Activated naive CD4-positive, alpha-beta T cell treated with anti-CD3 and anti-CD28 coated beads for 36 hours (primary cell): ENCODE results near the gene GPR37. TPM values are rescaled to one million over a fixed set of nuclear protein-coding genes. Genes with fewer than 3 reads are reported as not detected.

Experiments used
- CTCF ChIA-PET: fragments of 350-600 bp; sonication (Branson Sonifier 250); formaldehyde crosslinking; loops from one replicate; lab custom pipeline; 2021; ENCODE audit warnings: antibody characterized with exemption; lab: Charles Lee
- DNase-seq: peaks from one replicate; pipeline ENCODE4 v3.0.0-alpha.2; 2020
- H3K27ac Mint-ChIP-seq: one replicate; pipeline ENCODE4 v1.8.0; 2021; ENCODE audit warnings: mild to moderate bottlenecking, mixed read lengths
- H3K27me3 Mint-ChIP-seq: one replicate; pipeline ENCODE4 v1.8.0; 2021; ENCODE audit warnings: low read depth, mixed read lengths
- H3K36me3 Mint-ChIP-seq: one replicate; pipeline ENCODE4 v1.8.0; 2021; ENCODE audit warnings: low read depth, mixed read lengths
- H3K4me1 Mint-ChIP-seq: one replicate; pipeline ENCODE4 v1.8.0; 2021; ENCODE audit warnings: low read depth, mixed read lengths
- H3K4me3 Mint-ChIP-seq: one replicate; pipeline ENCODE4 v1.8.0; 2021; ENCODE audit warnings: mild to moderate bottlenecking, moderate library complexity, mixed read lengths
- H3K9me3 Mint-ChIP-seq: one replicate; pipeline ENCODE4 v1.8.0; 2021; ENCODE audit warnings: mixed read lengths
- intact Hi-C: fragments of 100-400 bp; cut with micrococcal nuclease; formaldehyde crosslinking; loops from one replicate; pipeline ENCODE4 v1.15.1; 2023
- total RNA-seq, 2 experiments: library from RNA; stranded (reverse); gene quantifications; one replicate each; pipeline ENCODE4 v1.2.3, GENCODE V29; 2021

Gene GPR37
- not detected for total RNA-seq

GRCh38 chr7:124765401-124766352 lies at the start of gene GPR37:
GPR37 (minus strand) TSS chr7:124765792; CDS start chr7:124764976, 816 bp downstream.
- Mint-ChIP-seq H3K4me1 (peaks cover 15% of the 10 kb centered on the region), H3K27me3 (peaks cover 53% of the 10 kb centered on the region), H3K27ac (no peak within 1 kb of the TSS), H3K36me3 (no peaks in the 10 kb centered on the region), H3K4me3 (peak within 1 kb of the TSS; percentile 72), H3K9me3 (no peaks in the 10 kb centered on the region)
- peak; percentile 54 for DNase-seq
- intact Hi-C loops: loop anchor here (5.0 kb wide), 1 partner anchor 978 kb away; no protein-coding TSS in a partner anchor
- CTCF ChIA-PET: interaction anchor here (0.5 kb wide), 1 partner anchor 72 kb away, joined by 4 read pairs; no protein-coding TSS in a partner anchor

- Mint-ChIP-seq H3K4me3 (no peak overlapping the region), H3K4me1 (no peaks in the 10 kb centered on the region), H3K27ac (no peak overlapping the region), H3K36me3 (no peaks in the 10 kb centered on the region), H3K27me3 (peaks cover 23% of the 10 kb centered on the region), H3K9me3 (no peaks in the 10 kb centered on the region)
- intact Hi-C loops: no loop called here
- no peak for DNase-seq
- CTCF ChIA-PET: no interaction called here
Observed at GRCh38 chr7:124813994-124814798, 48.6 kb upstream of the GPR37 start.

DNA sequence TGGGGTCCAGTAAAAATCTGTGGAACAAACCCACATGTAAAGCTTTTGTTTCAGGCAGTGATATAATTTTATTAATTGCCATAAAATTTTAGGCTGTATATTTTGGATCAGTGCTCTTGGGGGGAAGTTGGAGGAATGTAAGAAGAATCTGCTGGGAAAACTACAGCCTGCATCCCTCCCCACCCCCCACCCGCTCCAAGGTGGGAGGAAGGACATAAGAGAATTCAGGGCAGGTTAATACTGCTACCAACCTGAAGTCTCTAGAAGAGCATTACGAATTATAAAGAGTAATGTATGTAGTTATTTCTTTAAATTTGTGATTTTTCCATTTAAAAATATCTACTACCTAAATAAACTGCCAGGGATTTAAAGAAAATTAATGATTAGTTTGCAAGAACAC lies 47.2 kb upstream of the GPR37 start:
- no peaks in the 10 kb centered on the region for H3K36me3 Mint-ChIP-seq
- peaks cover 25% of the 10 kb centered on the region for H3K27me3 Mint-ChIP-seq
- H3K9me3 Mint-ChIP-seq: no peaks in the 10 kb centered on the region
- no peak for DNase-seq
- CTCF ChIA-PET: no interaction called here
- no peak overlapping the region for H3K27ac Mint-ChIP-seq
- H3K4me1 Mint-ChIP-seq: no peaks in the 10 kb centered on the region
- intact Hi-C loops: no loop called here
- H3K4me3 Mint-ChIP-seq: no peak overlapping the region

DNA sequence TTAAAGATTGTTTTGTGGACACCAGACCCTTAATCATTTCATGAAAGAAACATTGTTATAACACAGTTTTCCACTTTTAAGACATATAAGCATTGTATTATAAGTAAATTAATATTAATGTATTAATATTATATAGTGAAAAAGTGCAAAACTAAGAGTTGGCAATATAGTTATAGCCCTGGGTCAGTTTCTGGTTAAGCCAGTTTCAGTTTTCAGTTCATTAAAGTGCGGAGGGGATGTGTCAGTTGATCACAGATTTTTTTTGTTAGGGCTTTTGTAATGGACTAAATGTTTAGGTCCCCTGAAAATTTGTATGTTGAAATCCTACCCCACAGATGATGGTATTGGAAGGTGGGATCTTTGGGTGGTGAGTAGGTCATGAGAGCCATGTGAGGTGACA lies 45.7 kb upstream of the GPR37 start:
- H3K27ac Mint-ChIP-seq: no peak overlapping the region

DNA sequence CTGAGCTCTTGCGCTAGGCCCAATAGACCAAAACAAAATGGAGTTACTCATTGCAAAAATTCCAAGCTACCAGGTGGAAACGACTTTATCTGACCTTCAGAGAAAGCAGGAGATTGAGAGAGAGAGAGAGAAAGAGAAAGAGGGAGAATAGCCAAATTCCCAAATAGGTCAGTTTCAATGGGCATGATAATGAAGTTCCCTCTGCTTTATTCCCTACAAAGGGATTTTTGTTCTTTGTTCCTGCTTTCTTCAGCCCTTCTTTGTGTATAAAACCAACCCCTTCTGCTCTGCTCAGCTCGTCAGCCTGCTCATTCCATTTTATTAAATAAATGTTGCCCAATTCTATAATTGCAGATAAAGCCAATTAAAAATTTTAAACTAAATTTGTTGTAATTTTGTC lies 45.0 kb upstream of the GPR37 start:
- no peak for DNase-seq
- H3K9me3 Mint-ChIP-seq: no peaks in the 10 kb centered on the region
- H3K36me3 Mint-ChIP-seq: no peaks in the 10 kb centered on the region
- peaks cover 23% of the 10 kb centered on the region for H3K27me3 Mint-ChIP-seq
- intact Hi-C loops: no loop called here
- no peak overlapping the region for H3K27ac Mint-ChIP-seq
- CTCF ChIA-PET: interaction anchor here (0.6 kb wide), 1 partner anchor 1128 kb away, joined by 3 read pairs; no protein-coding TSS in a partner anchor
- no peaks in the 10 kb centered on the region for H3K4me1 Mint-ChIP-seq
- H3K4me3 Mint-ChIP-seq: no peak overlapping the region

More for the DNA sequence above, 45.7 kb upstream of the GPR37 start:
- no peak for DNase-seq
- intact Hi-C loops: no loop called here
- H3K4me3 Mint-ChIP-seq: no peak overlapping the region
- peaks cover 23% of the 10 kb centered on the region for H3K27me3 Mint-ChIP-seq
- no peaks in the 10 kb centered on the region for H3K36me3 Mint-ChIP-seq
- no peaks in the 10 kb centered on the region for H3K4me1 Mint-ChIP-seq
- CTCF ChIA-PET: no interaction called here
- H3K9me3 Mint-ChIP-seq: no peaks in the 10 kb centered on the region

DNA sequence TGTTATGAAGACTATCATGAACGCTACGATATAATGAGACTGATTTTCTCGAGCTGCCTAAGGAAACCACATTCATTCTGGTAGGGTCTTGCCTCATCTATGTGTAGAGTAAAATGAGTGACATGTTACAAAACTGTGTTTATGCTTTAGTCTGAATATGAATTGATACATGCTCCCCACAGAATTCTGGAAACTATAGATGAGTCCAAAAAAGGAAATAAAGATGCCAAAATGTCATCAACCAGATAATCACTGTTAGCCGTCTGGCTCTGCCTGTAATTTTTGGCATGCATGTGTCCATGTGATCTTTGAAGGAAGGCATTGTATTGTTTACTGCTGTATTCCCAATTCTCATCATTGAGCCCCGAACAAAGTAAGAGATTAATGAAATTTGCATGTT lies 42.6 kb upstream of the GPR37 start:
- no peaks in the 10 kb centered on the region for H3K4me1 Mint-ChIP-seq
- CTCF ChIA-PET: no interaction called here
- no peak overlapping the region for H3K4me3 Mint-ChIP-seq
- peaks cover 10% of the 10 kb centered on the region for H3K27me3 Mint-ChIP-seq
- intact Hi-C loops: no loop called here
- H3K27ac Mint-ChIP-seq: no peak overlapping the region
- H3K9me3 Mint-ChIP-seq: no peaks in the 10 kb centered on the region
- no peaks in the 10 kb centered on the region for H3K36me3 Mint-ChIP-seq
- no peak for DNase-seq

GRCh38 chr7:124801330-124801895 lies 35.8 kb upstream of the GPR37 start:
- H3K27ac Mint-ChIP-seq: no peak overlapping the region
- CTCF ChIA-PET: no interaction called here
- DNase-seq: no peak

GRCh38 chr7:124800386-124800785 lies 34.8 kb upstream of the GPR37 start:
- no peak overlapping the region for H3K27ac Mint-ChIP-seq
- no peak overlapping the region for H3K4me3 Mint-ChIP-seq
- CTCF ChIA-PET: no interaction called here
- intact Hi-C loops: no loop called here
- H3K4me1 Mint-ChIP-seq: no peaks in the 10 kb centered on the region
- no peak for DNase-seq
- H3K36me3 Mint-ChIP-seq: no peaks in the 10 kb centered on the region
- H3K27me3 Mint-ChIP-seq: peaks cover 31% of the 10 kb centered on the region
- peaks cover 6% of the 10 kb centered on the region for H3K9me3 Mint-ChIP-seq

More at GRCh38 chr7:124801330-124801895, 35.8 kb upstream of the GPR37 start:
- Mint-ChIP-seq H3K9me3 (no peaks in the 10 kb centered on the region), H3K4me1 (no peaks in the 10 kb centered on the region), H3K27me3 (peaks cover 27% of the 10 kb centered on the region), H3K36me3 (no peaks in the 10 kb centered on the region), H3K4me3 (no peak overlapping the region)
- intact Hi-C loops: no loop called here

GRCh38 chr7:124799448-124799847 lies 33.9 kb upstream of the GPR37 start:
- Mint-ChIP-seq H3K9me3 (peaks cover 6% of the 10 kb centered on the region), H3K4me1 (no peaks in the 10 kb centered on the region), H3K36me3 (no peaks in the 10 kb centered on the region), H3K27ac (no peak overlapping the region), H3K4me3 (no peak overlapping the region), H3K27me3 (peaks cover 31% of the 10 kb centered on the region)
- intact Hi-C loops: no loop called here
- no peak for DNase-seq
- CTCF ChIA-PET: no interaction called here

- H3K4me3 Mint-ChIP-seq: no peak overlapping the region
- CTCF ChIA-PET: no interaction called here
- H3K9me3 Mint-ChIP-seq: peaks cover 6% of the 10 kb centered on the region
- no peaks in the 10 kb centered on the region for H3K36me3 Mint-ChIP-seq
- H3K27me3 Mint-ChIP-seq: peaks cover 40% of the 10 kb centered on the region
- DNase-seq: no peak
- intact Hi-C loops: no loop called here
- H3K4me1 Mint-ChIP-seq: no peaks in the 10 kb centered on the region
- no peak overlapping the region for H3K27ac Mint-ChIP-seq
Observed at GRCh38 chr7:124796771-124797170, 31.2 kb upstream of the GPR37 start.

DNA sequence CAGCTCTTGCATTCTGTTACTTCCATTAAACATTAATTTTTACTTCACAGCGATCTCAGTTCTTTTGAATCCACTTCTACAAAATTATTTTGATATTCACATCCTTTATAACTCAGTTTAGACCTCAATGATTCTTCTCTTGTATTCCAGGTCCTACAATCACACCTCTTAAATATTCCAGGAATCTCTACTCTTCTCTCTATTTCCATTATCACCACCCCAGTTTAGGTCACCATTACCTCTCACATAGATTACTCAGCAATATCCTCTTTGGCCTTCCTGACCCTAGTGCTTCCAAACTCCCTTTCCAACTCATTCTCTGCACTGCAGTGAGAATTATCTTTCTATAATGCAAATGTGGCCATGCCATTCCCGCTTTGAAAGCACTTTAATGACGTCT lies 27.1 kb upstream of the GPR37 start:
- Mint-ChIP-seq H3K27ac (no peak overlapping the region), H3K4me3 (no peak overlapping the region), H3K9me3 (peaks cover 6% of the 10 kb centered on the region), H3K36me3 (no peaks in the 10 kb centered on the region), H3K27me3 (peaks cover 51% of the 10 kb centered on the region), H3K4me1 (no peaks in the 10 kb centered on the region)
- DNase-seq: no peak
- intact Hi-C loops: no loop called here
- CTCF ChIA-PET: interaction anchor here (0.6 kb wide), 1 partner anchor 278 kb away, joined by 3 read pairs; no protein-coding TSS in a partner anchor

DNA sequence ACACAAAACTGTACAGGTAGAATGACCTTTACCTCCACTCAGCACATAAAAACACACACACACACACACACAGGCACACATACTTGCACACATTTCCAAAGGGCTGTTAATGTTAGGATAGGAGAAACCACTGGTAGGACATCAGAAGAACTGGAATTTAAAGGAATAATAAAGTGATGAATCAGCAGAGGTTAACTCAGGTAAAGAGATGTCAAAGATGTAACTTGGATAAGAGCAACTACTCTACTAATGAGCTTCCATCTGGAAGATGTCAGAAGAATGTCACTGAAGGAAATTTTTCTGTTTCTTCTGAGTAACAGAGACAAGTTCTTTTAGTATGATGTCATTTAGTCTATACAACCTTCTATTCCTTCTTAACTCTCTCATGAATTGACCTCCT lies 26.4 kb upstream of the GPR37 start:
- H3K9me3 Mint-ChIP-seq: peaks cover 6% of the 10 kb centered on the region
- peaks cover 53% of the 10 kb centered on the region for H3K27me3 Mint-ChIP-seq
- CTCF ChIA-PET: no interaction called here
- no peak overlapping the region for H3K27ac Mint-ChIP-seq
- H3K4me1 Mint-ChIP-seq: no peaks in the 10 kb centered on the region
- no peak overlapping the region for H3K4me3 Mint-ChIP-seq
- DNase-seq: no peak
- intact Hi-C loops: no loop called here
- no peaks in the 10 kb centered on the region for H3K36me3 Mint-ChIP-seq
